B cell (primary cell): Measurements from ENCODE around the gene NCCRP1. TPM values are rescaled to one million over a fixed set of nuclear protein-coding genes. Genes with fewer than 3 reads are reported as not detected.

Source experiments
- ATAC-seq: fragments of 200-7000 bp; cut with Tn5 transposase; one replicate; pipeline ENCODE4 v1.10.0; 2021; ENCODE audit warnings: low read depth, mild to moderate bottlenecking, moderate number of reproducible peaks, moderate library complexity
- CTCF ChIA-PET: fragments of 350-600 bp; sonication (Branson Sonifier 250); formaldehyde crosslinking; loops from one replicate; lab custom pipeline; 2021; ENCODE audit warnings: antibody characterized with exemption, inconsistent platforms; lab: Charles Lee
- POLR2A ChIA-PET: fragments of 350-600 bp; sonication (Branson Sonifier 250); formaldehyde crosslinking; loops from one replicate; lab custom pipeline; 2021; ENCODE audit warnings: antibody characterized with exemption; lab: Charles Lee
- DNase-seq: peaks from one replicate; pipeline ENCODE4 v3.0.0; 2013
- H2AFZ ChIP-seq: 2 replicates; pipeline ENCODE4 v1.6.1; 2012; ENCODE audit warnings: mild to moderate bottlenecking, low read depth, low read length; ENCODE audit not compliant: insufficient read depth, poor library complexity, severe bottlenecking
- H3K27ac ChIP-seq, 2 donors: 1 replicate in 1 of 2; 2 replicates in 1 of 2; pipeline ENCODE4 v1.5.1; 2012 to 2013; ENCODE audit warnings: low read length in 2 of 2, mild to moderate bottlenecking in 2 of 2, moderate library complexity in 1 of 2
- H3K27me3 ChIP-seq, 4 experiments: fragments of 200-600 bp in 1 of 4; sonication (generic) in 1 of 4; replicated peaks in 1 of 4; 1 replicate in 2 of 4; 2 replicates in 2 of 4; pipeline versions ENCODE4 v1.6.1 to v1.7.0; 2013 to 2016; ENCODE audit warnings: low read length in 3 of 4, mild to moderate bottlenecking in 2 of 4, mixed read lengths in 1 of 4, moderate library complexity in 1 of 4; ENCODE audit not compliant: insufficient read depth in 4 of 4, control insufficient read depth in 3 of 4; ENCODE audit errors: control extremely low read depth in 1 of 4
- H3K36me3 ChIP-seq, 2 experiments: replicated peaks in 1 of 2; 1 replicate in 1 of 2; 2 replicates in 1 of 2; pipeline versions ENCODE4 v1.6.1 to v1.7.1; 2013; ENCODE audit warnings: low read length in 1 of 2; ENCODE audit not compliant: insufficient read depth in 2 of 2, control insufficient read depth in 1 of 2; ENCODE audit errors: control extremely low read depth in 1 of 2, extremely low read depth in 1 of 2
- H3K4me1 ChIP-seq, 2 donors: fragments of 200-600 bp in 1 of 2; sonication (generic) in 1 of 2; 1 replicate in 1 of 2; 2 replicates in 1 of 2; pipeline versions ENCODE4 v1.5.1 to v1.6.1; 2013 to 2017; ENCODE audit warnings: low read length in 2 of 2; ENCODE audit not compliant: control insufficient read depth in 2 of 2, insufficient read depth in 2 of 2
- H3K4me2 ChIP-seq: replicated peaks from 2 replicates; pipeline ENCODE3; 2012; ENCODE audit warnings: mild to moderate bottlenecking, low read depth, low read length; ENCODE audit not compliant: poor library complexity, severe bottlenecking
- H3K4me3 ChIP-seq, 5 experiments: fragments of 200-600 bp in 1 of 5; sonication (generic) in 1 of 5; 1 replicate in 3 of 5; 2 replicates in 2 of 5; pipeline versions ENCODE4 v1.5.1 to v1.7.0; 2011 to 2016; ENCODE audit warnings: low read length in 4 of 5, mild to moderate bottlenecking in 4 of 5, low read depth in 2 of 5, control low read depth in 1 of 5, moderate library complexity in 1 of 5; ENCODE audit not compliant: insufficient read depth in 1 of 5; ENCODE audit errors: control extremely low read depth in 1 of 5, extremely low read depth in 1 of 5
- H3K79me2 ChIP-seq: fragments of 200-600 bp; sonication (generic); one replicate; pipeline ENCODE4 v1.6.0; 2016; ENCODE audit warnings: low read length; ENCODE audit not compliant: control insufficient read depth, insufficient read depth
- H3K9ac ChIP-seq: fragments of 200-600 bp; sonication (generic); 2 replicates; pipeline ENCODE4 v1.6.1; 2017; ENCODE audit warnings: mild to moderate bottlenecking, low read length, moderate library complexity
- H3K9me3 ChIP-seq, 3 donors: one replicate each; pipeline versions ENCODE4 v1.6.1 to v1.7.1; 2013; ENCODE audit warnings: low read length in 2 of 3; ENCODE audit not compliant: control insufficient read depth in 2 of 3, insufficient read depth in 1 of 3; ENCODE audit errors: control extremely low read depth in 1 of 3
- H4K20me1 ChIP-seq: 2 replicates; pipeline ENCODE4 v1.6.0; 2012; ENCODE audit warnings: mild to moderate bottlenecking, low read length; ENCODE audit not compliant: insufficient read depth, control insufficient read depth, poor library complexity, severe bottlenecking
- H3K27ac Mint-ChIP-seq: one replicate; pipeline ENCODE4 v1.8.0; 2021; ENCODE audit warnings: mixed read lengths
- H3K27me3 Mint-ChIP-seq: one replicate; pipeline ENCODE4 v1.8.0; 2021; ENCODE audit warnings: mixed read lengths
- H3K4me1 Mint-ChIP-seq: one replicate; pipeline ENCODE4 v1.8.0; 2021; ENCODE audit warnings: mixed read lengths
- H3K4me3 Mint-ChIP-seq: one replicate; pipeline ENCODE4 v1.8.0; 2021; ENCODE audit warnings: mixed read lengths
- H3K9me3 Mint-ChIP-seq: one replicate; pipeline ENCODE4 v1.8.0; 2022; ENCODE audit warnings: mixed read lengths; ENCODE audit not compliant: insufficient read depth
- CTCF ChIP-seq: fragments of 200-600 bp; IDR thresholded peaks from one replicate; pipeline ENCODE4 v1.8.0; 2022; ENCODE audit warnings: antibody characterized with exemption, mild to moderate bottlenecking
- EZH2 ChIP-seq: IDR thresholded peaks from 2 replicates; pipeline ENCODE4 v1.6.1; 2012; ENCODE audit warnings: borderline replicate concordance, low read depth, mild to moderate bottlenecking, moderate library complexity, low read length; ENCODE audit not compliant: insufficient read depth, poor library complexity, severe bottlenecking
- WGBS: methylation state at CpG from one replicate; pipeline ENCODE4 v1.1.5; 2013; ENCODE audit warnings: missing lambda C conversion rate; ENCODE audit not compliant: insufficient coverage; 5-methylcytosine and 5-hydroxymethylcytosine counted together
- intact Hi-C: fragments of 100-400 bp; cut with micrococcal nuclease; formaldehyde crosslinking; loops from one replicate; pipeline ENCODE4 v1.10.0; 2022
- polyA plus RNA-seq: library from polyadenylated mRNA; depleted of rRNA; stranded (reverse); fragments of >200 nt; gene quantifications from 2 replicates; pipeline ENCODE4 v1.2.3, GENCODE V29; 2012
- total RNA-seq, 2 donors: library from RNA; stranded (reverse); fragments of 120-200 nt in 1 of 2; gene quantifications; 1 replicate in 1 of 2; 2 replicates in 1 of 2; pipeline versions ENCODE4 v1.2.3 to v1.2.4, GENCODE V29; 2013 to 2022

The NCCRP1 gene
- total and polyA plus RNA-seq, 2 donors (not counting 1 experiment from before 2014, with no cell fraction given), result 0.04 TPM; not detected in 1

GRCh38 chr19:39148939-39149529, 47.7 kb upstream of the NCCRP1 start:
- DNase-seq (no peak), ATAC-seq (no peak)
- H3K9me3 Mint-ChIP-seq, result no peaks in the 10 kb centered on the region
- Histone ChIP-seq H3K9me3 (no peaks in the 10 kb centered on the region), H3K27ac (no peak overlapping the region), H3K79me2 (peaks cover 58% of the 10 kb centered on the region), H3K9ac (no peak overlapping the region), H3K36me3 (no peaks in the 10 kb centered on the region), H3K4me3 (no peak overlapping the region), H3K4me2 (no peak overlapping the region), H3K4me1 (no peaks in the 10 kb centered on the region), H2AFZ (no peak overlapping the region), H4K20me1 (peaks cover 25% of the 10 kb centered on the region), H3K27me3 (no peaks in the 10 kb centered on the region)
- CTCF ChIA-PET, result no interaction called here
- TF ChIP-seq EZH2 (no peak), CTCF (no peak)
- H3K27ac Mint-ChIP-seq, result no peak overlapping the region
- POLR2A ChIA-PET, result no interaction called here
- WGBS, result 100% methylated on average over 3 of the region's 10 CpGs
- H3K4me3 Mint-ChIP-seq, result no peak overlapping the region
- intact Hi-C loops, result no loop called here
- peaks cover 20% of the 10 kb centered on the region for H3K4me1 Mint-ChIP-seq
- no peaks in the 10 kb centered on the region for H3K27me3 Mint-ChIP-seq

GRCh38 chr19:39150235-39150634, 46.5 kb upstream of the NCCRP1 start:
- H2AFZ ChIP-seq, result no peak overlapping the region
- CTCF ChIA-PET, result no interaction called here
- H3K27ac Mint-ChIP-seq, result no peak overlapping the region
- H4K20me1 ChIP-seq, result peaks cover 35% of the 10 kb centered on the region
- H3K79me2 ChIP-seq, result peaks cover 70% of the 10 kb centered on the region
- no peak overlapping the region for H3K4me2 ChIP-seq
- H3K4me1 Mint-ChIP-seq, result peaks cover 11% of the 10 kb centered on the region
- DNase-seq (no peak), ATAC-seq (no peak)
- H3K4me3 ChIP-seq, result no peak overlapping the region
- no peaks in the 10 kb centered on the region for H3K9me3 Mint-ChIP-seq
- WGBS, result 99% methylated on average over 8 of the region's 8 CpGs
- no peaks in the 10 kb centered on the region for H3K4me1 ChIP-seq
- intact Hi-C loops, result no loop called here
- no peak overlapping the region for H3K4me3 Mint-ChIP-seq
- POLR2A ChIA-PET, result no interaction called here
- H3K27ac ChIP-seq, result no peak overlapping the region
- no peak overlapping the region for H3K9ac ChIP-seq
- TF ChIP-seq EZH2, result no peak
- TF ChIP-seq CTCF, result no peak
- H3K27me3 ChIP-seq, result no peaks in the 10 kb centered on the region
- H3K9me3 ChIP-seq, result no peaks in the 10 kb centered on the region
- no peaks in the 10 kb centered on the region for H3K27me3 Mint-ChIP-seq
- no peaks in the 10 kb centered on the region for H3K36me3 ChIP-seq
